GM12878 (cell line): ENCODE results near the gene SIL1.

Source experiments
- ATF2 ChIP-seq: IDR thresholded peaks from 2 replicates; pipeline ENCODE4 v1.6.1; 2012; ENCODE audit warnings: low read length, inconsistent platforms
- CREB1 ChIP-seq: IDR thresholded peaks from 2 replicates; pipeline ENCODE4 v1.6.1; 2012; ENCODE audit warnings: low read depth, mild to moderate bottlenecking, inconsistent platforms
- CTCF ChIP-seq, 3 experiments: IDR thresholded peaks in 2 of 3; conservative IDR thresholded peaks in 1 of 3; 2 replicates each; pipeline ENCODE4 v1.5.1; 2011; ENCODE audit warnings: low read depth in 3 of 3, low read length in 3 of 3, mild to moderate bottlenecking in 3 of 3, control low read depth in 2 of 3, moderate library complexity in 2 of 3, inconsistent platforms in 1 of 3, mixed read lengths in 1 of 3; ENCODE audit not compliant: control insufficient read depth in 2 of 3, insufficient read depth in 1 of 3; ENCODE audit errors: extremely low read depth in 1 of 3
- EZH2 ChIP-seq: IDR thresholded peaks from 2 replicates; pipeline ENCODE4 v1.6.1; 2012; ENCODE audit warnings: low read depth, mild to moderate bottlenecking, control low read depth, inconsistent platforms, low read length, borderline replicate concordance; ENCODE audit not compliant: control insufficient read depth
- FOS ChIP-seq: IDR thresholded peaks from 3 replicates; pipeline ENCODE4 v1.6.1; 2011; ENCODE audit warnings: borderline replicate concordance; ENCODE audit not compliant: insufficient read length; ENCODE audit errors: extremely low read depth
- MTA2 ChIP-seq: fragments of 450-650 bp; IDR thresholded peaks from 2 replicates; pipeline ENCODE4 v1.6.1; 2016; ENCODE audit warnings: low read depth, mild to moderate bottlenecking, moderate library complexity
- SPI1 ChIP-seq: IDR thresholded peaks from 2 replicates; pipeline ENCODE4 v1.6.1; 2011; ENCODE audit warnings: low read depth, mild to moderate bottlenecking, low read length, moderate library complexity, borderline replicate concordance; ENCODE audit not compliant: insufficient read depth
- TCF12 ChIP-seq: IDR thresholded peaks from 2 replicates; pipeline ENCODE4 v1.6.1; 2011; ENCODE audit warnings: low read depth, mild to moderate bottlenecking, low read length
- ZBTB33 ChIP-seq: fragments of 450-650 bp; IDR thresholded peaks from 2 replicates; pipeline ENCODE4 v1.6.1; 2017; ENCODE audit warnings: mild to moderate bottlenecking
- ZBTB4 ChIP-seq: fragments of 450-650 bp; formaldehyde crosslinking; IDR thresholded peaks from 2 replicates; pipeline ENCODE4 v1.4.0; 2022; ENCODE audit warnings: mild to moderate bottlenecking, moderate library complexity

- no peak for TF ChIP-seq TCF12
- no peak for TF ChIP-seq EZH2
- TF ChIP-seq CTCF (IDR thresholded peaks at IDR 0.05 in 2 of 3, conservative IDR thresholded peaks at IDR 0.05 in 1 of 3; ENCODE audit: control insufficient read depth in 2 of 3, extremely low read depth in 1 of 3, insufficient read depth in 1 of 3, low read depth in 3 of 3, low read length in 3 of 3), result no peak
- no peak for TF ChIP-seq CREB1
- no peak for TF ChIP-seq MTA2
- no peak for TF ChIP-seq ATF2
- no peak for TF ChIP-seq FOS
- no peak for TF ChIP-seq ZBTB4
- TF ChIP-seq SPI1, result no peak
- no peak for TF ChIP-seq ZBTB33
These were observed 46.3 kb downstream of the SIL1 start for GRCh38 chr5:139151902-139152301.
